Sigmoid colon (tissue), 4 donors: ENCODE measurements around the gene RPTOR.

Source experiments
- CTCF ChIP-seq, 4 experiments: fragments of 450-650 bp in 3 of 4; fragments of 200-600 bp in 1 of 4; IDR thresholded peaks; one replicate each; pipeline ENCODE4 v1.5.1; 2016 to 2019; ENCODE audit warnings: antibody characterized with exemption in 4 of 4, mild to moderate bottlenecking in 3 of 4, moderate library complexity in 2 of 4
- EP300 ChIP-seq, 4 donors: sonication (generic); formaldehyde crosslinking; IDR thresholded peaks; one replicate each; pipeline ENCODE4 v1.6.1; 2017; ENCODE audit warnings: antibody characterized with exemption in 4 of 4
- POLR2A ChIP-seq, 2 donors: fragments of 450-650 bp; IDR thresholded peaks; one replicate each; pipeline ENCODE4 v1.6.1; 2016; ENCODE audit warnings: antibody characterized with exemption in 2 of 2, mild to moderate bottlenecking in 2 of 2, moderate library complexity in 2 of 2
- POLR2AphosphoS5 ChIP-seq, 4 donors: sonication (generic); formaldehyde crosslinking; IDR thresholded peaks; one replicate each; pipeline ENCODE4 v1.6.1; 2017; ENCODE audit warnings: antibody characterized with exemption in 4 of 4

GRCh38 chr17:80844418-80844990 lies 299.9 kb downstream of the RPTOR start:
- TF ChIP-seq POLR2A (IDR thresholded peaks at IDR 0.05) (no peak), CTCF (IDR thresholded peaks at IDR 0.05) (no peak), EP300 (IDR thresholded peaks at IDR 0.05) (no peak), POLR2AphosphoS5 (IDR thresholded peaks at IDR 0.05) (no peak)
